ENCODE results near the gene MPO.

Gene MPO, protein sequence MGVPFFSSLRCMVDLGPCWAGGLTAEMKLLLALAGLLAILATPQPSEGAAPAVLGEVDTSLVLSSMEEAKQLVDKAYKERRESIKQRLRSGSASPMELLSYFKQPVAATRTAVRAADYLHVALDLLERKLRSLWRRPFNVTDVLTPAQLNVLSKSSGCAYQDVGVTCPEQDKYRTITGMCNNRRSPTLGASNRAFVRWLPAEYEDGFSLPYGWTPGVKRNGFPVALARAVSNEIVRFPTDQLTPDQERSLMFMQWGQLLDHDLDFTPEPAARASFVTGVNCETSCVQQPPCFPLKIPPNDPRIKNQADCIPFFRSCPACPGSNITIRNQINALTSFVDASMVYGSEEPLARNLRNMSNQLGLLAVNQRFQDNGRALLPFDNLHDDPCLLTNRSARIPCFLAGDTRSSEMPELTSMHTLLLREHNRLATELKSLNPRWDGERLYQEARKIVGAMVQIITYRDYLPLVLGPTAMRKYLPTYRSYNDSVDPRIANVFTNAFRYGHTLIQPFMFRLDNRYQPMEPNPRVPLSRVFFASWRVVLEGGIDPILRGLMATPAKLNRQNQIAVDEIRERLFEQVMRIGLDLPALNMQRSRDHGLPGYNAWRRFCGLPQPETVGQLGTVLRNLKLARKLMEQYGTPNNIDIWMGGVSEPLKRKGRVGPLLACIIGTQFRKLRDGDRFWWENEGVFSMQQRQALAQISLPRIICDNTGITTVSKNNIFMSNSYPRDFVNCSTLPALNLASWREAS

GRCh38 chr17:58280480-58281217 is at the start of gene MPO:
TSS of gene MPO (minus strand) at chr17:58280935. CDS start at chr17:58280758, 177 bp downstream.
- no peaks in the 10 kb centered on the region for H3K9me3 ChIP-seq (ENCODE audit: low read length)
- no peak within 1 kb of the TSS for H3K27ac ChIP-seq (ENCODE audit: low read depth, low read length)
- H3K27me3 ChIP-seq (ENCODE audit: control insufficient read depth in 1 of 2, insufficient read depth in 2 of 2, low read length in 2 of 2): peaks cover 0 to 10% of the 10 kb centered on the region in 2 donors
- no peak within 1 kb of the TSS for H3K9ac ChIP-seq (ENCODE audit: low read length)
- no peak within 1 kb of the TSS for H3K4me3 ChIP-seq (ENCODE audit: low read depth in 1 of 2, low read length in 2 of 2)
- no peaks in the 10 kb centered on the region for H3K36me3 ChIP-seq (ENCODE audit: insufficient read depth, low read length)
- H3K4me1 ChIP-seq (ENCODE audit: insufficient read depth, low read length): no peaks in the 10 kb centered on the region

GRCh38 chr17:58329810-58330537 is 49.2 kb upstream of the MPO start:
- no peak overlapping the region for H3K4me3 ChIP-seq (ENCODE audit: low read depth in 1 of 2, low read length in 2 of 2)
- no peaks in the 10 kb centered on the region for H3K27me3 ChIP-seq (ENCODE audit: control insufficient read depth in 1 of 2, insufficient read depth in 2 of 2, low read length in 2 of 2)
- H3K9ac ChIP-seq (ENCODE audit: low read length): no peak overlapping the region
- H3K27ac ChIP-seq (ENCODE audit: low read depth, low read length): no peak overlapping the region
- no peaks in the 10 kb centered on the region for H3K36me3 ChIP-seq (ENCODE audit: insufficient read depth, low read length)
- no peaks in the 10 kb centered on the region for H3K9me3 ChIP-seq (ENCODE audit: low read length)
- peaks cover 5% of the 10 kb centered on the region for H3K4me1 ChIP-seq (ENCODE audit: insufficient read depth, low read length)

- H3K9ac ChIP-seq (ENCODE audit: low read length): no peak overlapping the region
- peaks cover 7% of the 10 kb centered on the region for H3K4me1 ChIP-seq (ENCODE audit: insufficient read depth, low read length)
- H3K9me3 ChIP-seq (ENCODE audit: low read length): no peaks in the 10 kb centered on the region
- no peaks in the 10 kb centered on the region for H3K36me3 ChIP-seq (ENCODE audit: insufficient read depth, low read length)
- no peak overlapping the region for H3K27ac ChIP-seq (ENCODE audit: low read depth, low read length)
- H3K27me3 ChIP-seq (ENCODE audit: control insufficient read depth in 1 of 2, insufficient read depth in 2 of 2, low read length in 2 of 2): no peaks in the 10 kb centered on the region
- H3K4me3 ChIP-seq (ENCODE audit: low read depth in 1 of 2, low read length in 2 of 2): no peak overlapping the region
Observed at GRCh38 chr17:58329035-58329809, 48.5 kb upstream of the MPO start.

DNA sequence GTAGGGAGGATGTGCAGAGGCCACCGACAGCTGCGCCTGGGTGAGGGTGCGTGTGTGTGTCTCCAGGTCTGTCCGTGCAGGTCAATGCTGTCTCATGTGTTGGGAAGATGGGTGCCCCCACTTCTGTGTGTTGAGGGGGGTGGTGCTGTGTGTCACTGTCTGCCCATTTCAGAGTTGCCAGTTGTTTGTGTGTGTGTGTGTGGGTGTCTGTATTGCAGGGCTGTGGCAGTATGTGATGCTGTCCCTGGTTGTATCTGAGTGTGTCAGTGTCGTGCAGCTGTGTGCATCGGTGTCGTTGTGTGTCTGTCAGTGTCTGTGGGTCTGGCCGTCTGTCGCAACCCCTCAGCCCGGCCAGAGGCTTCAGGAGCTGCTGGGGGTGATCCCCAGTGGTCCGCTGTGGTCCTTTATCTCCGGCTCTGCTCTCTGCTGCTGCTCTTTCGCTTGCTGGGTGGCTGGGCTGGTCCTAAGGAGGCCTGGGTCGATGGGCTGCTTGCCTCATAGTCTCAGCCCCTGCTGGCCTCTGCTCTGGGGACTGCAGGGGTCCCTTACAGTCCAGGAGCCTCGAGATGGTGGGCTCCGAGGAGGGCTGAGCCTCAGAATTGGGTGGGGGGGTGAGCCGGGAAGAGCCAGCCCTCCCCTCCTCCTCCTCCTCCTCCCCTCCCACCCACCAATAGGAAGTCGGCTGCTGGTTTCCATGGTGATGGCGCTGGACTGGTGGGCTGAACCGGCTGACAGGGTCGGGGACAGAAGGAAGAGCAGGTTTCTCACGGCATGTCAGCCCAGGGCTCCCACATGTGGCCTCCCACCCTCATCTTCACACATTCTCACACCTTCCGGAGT is 47.7 kb upstream of the MPO start, which contains the start of gene TSPOAP1:
Gene TSPOAP1 (minus strand): TSS at position 601 of the 840 bp plus-strand sequence. CDS start 875 bp downstream, outside the sequence.
- Histone ChIP-seq H3K4me3 (ENCODE audit: low read depth in 1 of 2, low read length in 2 of 2) (no peak within 1 kb of the TSS), H3K9me3 (ENCODE audit: low read length) (no peaks in the 10 kb centered on the region), H3K9ac (ENCODE audit: low read length) (no peak within 1 kb of the TSS), H3K27me3 (ENCODE audit: control insufficient read depth in 1 of 2, insufficient read depth in 2 of 2, low read length in 2 of 2) (no peaks in the 10 kb centered on the region), H3K27ac (ENCODE audit: low read depth, low read length) (no peak within 1 kb of the TSS), H3K4me1 (ENCODE audit: insufficient read depth, low read length) (peaks cover 13% of the 10 kb centered on the region), H3K36me3 (ENCODE audit: insufficient read depth, low read length) (no peaks in the 10 kb centered on the region)

DNA sequence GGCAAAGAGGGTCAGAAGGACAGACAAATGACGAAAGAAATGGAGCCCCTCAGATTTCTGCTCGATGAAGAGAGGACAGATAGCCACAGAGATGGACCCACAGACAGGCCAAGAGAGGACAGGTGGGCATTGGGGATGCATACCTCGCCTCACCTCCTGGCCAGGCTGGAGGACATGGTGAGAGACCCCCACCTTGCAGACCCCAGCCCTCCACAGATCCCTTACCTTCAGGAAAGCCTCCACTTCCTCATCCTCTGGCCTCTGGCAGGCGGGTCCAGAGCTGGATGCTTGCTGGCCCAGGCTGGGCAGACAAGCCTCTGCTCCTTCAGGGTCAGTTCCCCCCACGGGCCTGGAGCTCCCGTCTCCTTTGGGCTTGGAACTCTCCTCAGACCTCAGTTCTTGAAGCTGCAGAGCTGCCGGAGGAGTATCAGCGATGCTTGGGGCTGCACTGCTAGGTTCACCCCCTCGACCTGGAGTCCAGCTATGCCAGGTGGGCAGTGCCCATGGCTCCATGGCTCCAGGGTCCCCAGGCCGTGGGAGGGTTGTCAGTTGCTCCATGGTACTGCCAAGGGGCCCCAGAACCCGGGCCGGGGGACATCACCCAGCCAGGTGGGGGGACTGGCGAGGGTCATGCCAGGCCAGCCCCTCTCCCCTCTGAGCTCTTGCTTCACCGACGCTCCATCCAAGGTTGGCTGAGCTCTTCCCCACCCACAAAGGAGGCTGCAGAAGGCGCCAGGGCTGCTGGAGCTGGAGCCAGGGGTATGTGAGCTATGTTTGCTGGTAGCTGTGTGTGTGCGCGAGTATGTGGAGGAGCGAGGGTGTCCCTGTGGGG is 46.8 kb upstream of the MPO start:
- H3K4me3 ChIP-seq (ENCODE audit: low read depth in 1 of 2, low read length in 2 of 2): no peak overlapping the region
- no peaks in the 10 kb centered on the region for H3K27me3 ChIP-seq (ENCODE audit: control insufficient read depth in 1 of 2, insufficient read depth in 2 of 2, low read length in 2 of 2)
- H3K27ac ChIP-seq (ENCODE audit: low read depth, low read length): no peak overlapping the region
- no peak overlapping the region for H3K9ac ChIP-seq (ENCODE audit: low read length)
- no peaks in the 10 kb centered on the region for H3K9me3 ChIP-seq (ENCODE audit: low read length)
- no peaks in the 10 kb centered on the region for H3K36me3 ChIP-seq (ENCODE audit: insufficient read depth, low read length)
- peaks cover 15% of the 10 kb centered on the region for H3K4me1 ChIP-seq (ENCODE audit: insufficient read depth, low read length)

- Histone ChIP-seq H3K36me3 (ENCODE audit: insufficient read depth, low read length) (no peaks in the 10 kb centered on the region), H3K27me3 (ENCODE audit: control insufficient read depth in 1 of 2, insufficient read depth in 2 of 2, low read length in 2 of 2) (no peaks in the 10 kb centered on the region), H3K9ac (ENCODE audit: low read length) (no peak overlapping the region), H3K4me3 (ENCODE audit: low read depth in 1 of 2, low read length in 2 of 2) (no peak overlapping the region), H3K4me1 (ENCODE audit: insufficient read depth, low read length) (peaks cover 15% of the 10 kb centered on the region), H3K9me3 (ENCODE audit: low read length) (no peaks in the 10 kb centered on the region), H3K27ac (ENCODE audit: low read depth, low read length) (no peak overlapping the region)
Observed at GRCh38 chr17:58326609-58327362, 46.1 kb upstream of the MPO start.

GRCh38 chr17:58325976-58326468 is 45.3 kb upstream of the MPO start:
- Histone ChIP-seq H3K4me1 (ENCODE audit: insufficient read depth, low read length) (peaks cover 15% of the 10 kb centered on the region), H3K4me3 (ENCODE audit: low read depth in 1 of 2, low read length in 2 of 2) (no peak overlapping the region), H3K9ac (ENCODE audit: low read length) (no peak overlapping the region), H3K36me3 (ENCODE audit: insufficient read depth, low read length) (peaks cover under 1% of the 10 kb centered on the region), H3K27ac (ENCODE audit: low read depth, low read length) (no peak overlapping the region), H3K9me3 (ENCODE audit: low read length) (no peaks in the 10 kb centered on the region), H3K27me3 (ENCODE audit: control insufficient read depth in 1 of 2, insufficient read depth in 2 of 2, low read length in 2 of 2) (no peaks in the 10 kb centered on the region)

DNA sequence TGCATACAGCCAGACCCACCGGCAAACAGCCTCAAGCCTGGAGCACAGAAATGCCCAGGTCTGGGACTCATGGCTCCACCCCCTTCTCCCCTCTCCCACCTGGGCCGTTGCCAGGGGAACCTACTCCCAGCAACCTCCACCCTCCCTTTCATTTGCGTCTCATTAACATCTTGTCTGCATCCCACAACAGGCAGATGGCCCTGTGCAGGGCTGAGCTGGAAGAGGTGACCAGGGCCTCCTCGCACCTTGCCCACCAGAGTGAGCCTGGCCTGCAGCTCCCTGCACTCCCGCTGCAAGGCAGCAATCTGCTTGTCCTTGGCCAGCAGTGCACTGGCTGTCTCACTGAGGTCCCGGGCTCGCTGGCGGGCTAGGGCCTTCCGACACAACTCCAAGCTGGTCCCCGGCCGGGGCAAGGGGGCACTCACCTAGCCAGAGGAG is 44.6 kb upstream of the MPO start:
- H3K4me1 ChIP-seq (ENCODE audit: insufficient read depth, low read length): peaks cover 15% of the 10 kb centered on the region
- peak overlapping the region; percentile 74 to 84 for H3K4me3 ChIP-seq (ENCODE audit: low read depth in 1 of 2, low read length in 2 of 2)
- no peaks in the 10 kb centered on the region for H3K27me3 ChIP-seq (ENCODE audit: control insufficient read depth in 1 of 2, insufficient read depth in 2 of 2, low read length in 2 of 2)

More for the DNA sequence above, 44.6 kb upstream of the MPO start:
- Histone ChIP-seq H3K9ac (ENCODE audit: low read length) (peak overlapping the region; percentile 39), H3K36me3 (ENCODE audit: insufficient read depth, low read length) (peaks cover 3% of the 10 kb centered on the region), H3K9me3 (ENCODE audit: low read length) (no peaks in the 10 kb centered on the region), H3K27ac (ENCODE audit: low read depth, low read length) (no peak overlapping the region)
